ENCODE measurements around the gene XPO6.

The XPO6 gene

GRCh38 chr16:28166394-28167208, 45.2 kb downstream of the XPO6 start:
- TF ChIP-seq CTCF (conservative IDR thresholded peaks at IDR 0.05; ENCODE audit: low read depth): no peak
- POLR2A ChIA-PET (ENCODE audit: low non-redundant PET): no interaction called here
- DNase-seq (ENCODE audit: low spot score): peak; percentile 80
- peak overlapping the region; percentile 42 for H3K27ac ChIP-seq
- CTCF ChIA-PET: interaction anchor here (0.6 to 1.0 kb wide), 2 partner anchors 8 to 25 kb away, joined by 3 to 4 read pairs; no protein-coding TSS in a partner anchor

- ChIA-PET POLR2A (ENCODE audit: low non-redundant PET) (no interaction called here), CTCF (no interaction called here)
- DNase-seq (ENCODE audit: low spot score): no peak
- H3K27ac ChIP-seq: no peak overlapping the region
- no peak for TF ChIP-seq CTCF (conservative IDR thresholded peaks at IDR 0.05; ENCODE audit: low read depth)
Observed at GRCh38 chr16:28165598-28165997, 46.2 kb downstream of the XPO6 start.

GRCh38 chr16:28164140-28164539, 47.6 kb downstream of the XPO6 start:
- no peak overlapping the region for H3K27ac ChIP-seq
- TF ChIP-seq CTCF (conservative IDR thresholded peaks at IDR 0.05; ENCODE audit: low read depth): no peak
- ChIA-PET CTCF (interaction anchor here (0.6 kb wide), 1 partner anchor 17 kb away, joined by 7 read pairs; no protein-coding TSS in a partner anchor), POLR2A (ENCODE audit: low non-redundant PET) (no interaction called here)
- DNase-seq (ENCODE audit: low spot score): no peak

- TF ChIP-seq CTCF (conservative IDR thresholded peaks at IDR 0.05; ENCODE audit: low read depth): no peak
- no peak for DNase-seq (ENCODE audit: low spot score)
- H3K27ac ChIP-seq: no peak overlapping the region
- ChIA-PET POLR2A (ENCODE audit: low non-redundant PET) (no interaction called here), CTCF (interaction anchor here (0.7 kb wide), 1 partner anchor 332 kb away, joined by 3 read pairs; no protein-coding TSS in a partner anchor)
Observed at GRCh38 chr16:28163699-28164098, 48.1 kb downstream of the XPO6 start.

GRCh38 chr16:28162326-28162877, 49.4 kb downstream of the XPO6 start:
- ChIA-PET CTCF (interaction anchor here (0.6 to 0.7 kb wide), 2 partner anchors 31 to 279 kb away, joined by 4 to 5 read pairs; no protein-coding TSS in a partner anchor), POLR2A (ENCODE audit: low non-redundant PET) (no interaction called here)
- DNase-seq (ENCODE audit: low spot score): no peak
- TF ChIP-seq CTCF (conservative IDR thresholded peaks at IDR 0.05; ENCODE audit: low read depth): no peak
- H3K27ac ChIP-seq: no peak overlapping the region

- no peak overlapping the region for H3K27ac ChIP-seq
- POLR2A ChIA-PET (ENCODE audit: low non-redundant PET): interaction anchor here (0.6 kb wide), 1 partner anchor 22 kb away, joined by 7 read pairs; no protein-coding TSS in a partner anchor
- no peak for DNase-seq (ENCODE audit: low spot score)
- no peak for TF ChIP-seq CTCF (conservative IDR thresholded peaks at IDR 0.05; ENCODE audit: low read depth)
- CTCF ChIA-PET: interaction anchor here (0.6 to 0.7 kb wide), 3 partner anchors 31 to 278 kb away, joined by 3 to 5 read pairs (median 4); no protein-coding TSS in a partner anchor
Observed at GRCh38 chr16:28161626-28162025, 50.1 kb downstream of the XPO6 start.

Data from RWPE1 (cell line).